NB4 (cell line): ENCODE measurements around the gene GLMP.

ENCODE experiments used
- DNase-seq: peaks from one replicate; pipeline ENCODE4 v3.0.0; 2010; ENCODE audit warnings: low read depth
- H3K4me3 ChIP-seq: one replicate; pipeline ENCODE4 v1.5.1; 2011; ENCODE audit warnings: mild to moderate bottlenecking, low read depth, low read length, moderate library complexity
- CTCF ChIP-seq: IDR thresholded peaks from one replicate; pipeline ENCODE4 v1.5.1; 2012; ENCODE audit warnings: low read depth, low read length
- MAX ChIP-seq: IDR thresholded peaks from 2 replicates; pipeline ENCODE4 v1.6.1; 2011; ENCODE audit warnings: low read depth, low read length
- MYC ChIP-seq: IDR thresholded peaks from 2 replicates; pipeline ENCODE4 v1.6.1; 2011; ENCODE audit warnings: low read depth, low read length
- POLR2A ChIP-seq: IDR thresholded peaks from 2 replicates; pipeline ENCODE4 v1.6.1; 2011; ENCODE audit warnings: mild to moderate bottlenecking; ENCODE audit not compliant: insufficient read length; ENCODE audit errors: extremely low read depth

Gene GLMP

DNA sequence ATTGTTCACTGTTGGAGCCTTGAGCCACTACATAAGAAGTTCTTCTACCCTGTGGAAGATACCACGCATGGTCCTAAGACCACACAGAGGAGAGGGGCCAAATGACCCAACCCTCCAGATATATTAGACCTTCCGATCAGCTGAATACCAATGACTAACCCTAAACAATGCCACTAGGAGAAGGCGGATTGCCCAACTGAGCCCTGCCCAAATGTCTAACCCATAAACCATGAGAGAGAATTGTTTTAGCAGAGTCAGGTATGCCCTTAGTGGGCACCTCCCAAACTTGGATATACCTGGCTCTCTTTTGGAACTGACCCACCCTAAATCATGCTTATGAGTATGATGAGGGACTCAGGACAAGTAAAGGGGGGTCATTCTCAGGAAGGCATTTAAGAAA lies 25.2 kb downstream of the GLMP start:
- no peak for DNase-seq
- H3K4me3 ChIP-seq = no peak overlapping the region
- TF ChIP-seq POLR2A (no peak), MAX (no peak), MYC (no peak), CTCF (no peak)

DNA sequence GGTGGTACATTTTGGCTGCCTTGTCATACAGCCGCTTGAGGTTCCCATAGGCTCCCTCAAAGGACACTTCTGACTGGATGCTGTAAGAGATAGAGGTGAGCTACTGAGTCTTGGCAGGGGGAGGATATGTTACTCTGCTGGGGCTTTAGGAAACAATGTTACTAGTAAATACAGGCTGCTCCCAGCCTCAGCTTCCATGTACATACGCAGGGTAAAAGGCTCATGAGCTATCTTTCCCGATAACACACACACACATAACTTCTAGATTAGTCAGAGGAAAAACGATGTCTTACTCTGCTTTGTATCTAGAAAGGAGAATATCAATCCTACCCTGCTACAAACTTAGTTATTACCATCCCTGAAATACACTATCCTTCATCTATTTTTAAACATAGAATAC lies 27.1 kb downstream of the GLMP start:
- no peak for DNase-seq
- no peak for TF ChIP-seq MAX
- no peak for TF ChIP-seq POLR2A
- no peak for TF ChIP-seq CTCF
- TF ChIP-seq MYC = no peak

DNA sequence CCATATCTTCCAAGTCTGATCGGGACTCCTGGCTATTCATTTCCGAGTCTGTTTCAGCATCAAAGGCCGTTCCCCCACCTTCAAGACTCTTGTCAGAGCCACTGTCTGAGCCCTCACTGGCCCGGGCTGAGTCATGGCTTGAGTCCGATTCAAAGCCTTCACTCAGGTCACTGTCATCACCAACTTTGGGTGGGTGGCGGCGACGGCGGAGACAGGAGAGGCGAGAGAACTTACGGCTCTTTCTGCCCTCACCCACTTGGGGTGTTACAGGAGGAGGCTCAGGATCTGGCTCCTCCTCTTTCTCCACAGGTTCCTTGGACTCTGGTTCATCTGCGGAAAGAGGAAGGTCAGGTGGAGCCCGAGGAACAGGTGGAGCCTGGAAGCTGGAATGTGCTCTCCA lies 29.4 kb downstream of the GLMP start:
- DNase-seq = no peak
- TF ChIP-seq MAX (no peak), CTCF (no peak), MYC (no peak), POLR2A (no peak)

More for the DNA sequence above, 27.1 kb downstream of the GLMP start:
- H3K4me3 ChIP-seq = no peak overlapping the region

DNA sequence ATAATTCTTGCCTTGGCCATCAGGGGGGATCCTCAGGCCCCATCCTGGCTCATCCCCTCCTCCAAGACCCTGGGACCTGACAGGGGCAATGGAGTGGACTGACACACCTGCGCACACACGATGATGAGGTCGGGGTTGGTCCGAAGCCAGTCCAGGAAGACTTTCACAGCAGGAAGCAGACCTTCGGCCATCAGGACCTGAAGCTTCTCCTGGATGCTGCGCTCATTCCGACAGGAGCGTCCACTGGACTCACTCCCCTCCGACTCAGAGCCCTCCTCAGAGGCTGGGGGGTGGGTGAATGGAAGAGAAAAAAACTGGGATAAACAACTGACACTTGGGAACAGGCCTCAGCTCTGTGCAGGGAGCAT lies 32.2 kb downstream of the GLMP start:
- no peak overlapping the region for H3K4me3 ChIP-seq
- TF ChIP-seq MAX (no peak), POLR2A (no peak), MYC (no peak), CTCF (no peak)

More for the DNA sequence above, 29.4 kb downstream of the GLMP start:
- no peak overlapping the region for H3K4me3 ChIP-seq

DNA sequence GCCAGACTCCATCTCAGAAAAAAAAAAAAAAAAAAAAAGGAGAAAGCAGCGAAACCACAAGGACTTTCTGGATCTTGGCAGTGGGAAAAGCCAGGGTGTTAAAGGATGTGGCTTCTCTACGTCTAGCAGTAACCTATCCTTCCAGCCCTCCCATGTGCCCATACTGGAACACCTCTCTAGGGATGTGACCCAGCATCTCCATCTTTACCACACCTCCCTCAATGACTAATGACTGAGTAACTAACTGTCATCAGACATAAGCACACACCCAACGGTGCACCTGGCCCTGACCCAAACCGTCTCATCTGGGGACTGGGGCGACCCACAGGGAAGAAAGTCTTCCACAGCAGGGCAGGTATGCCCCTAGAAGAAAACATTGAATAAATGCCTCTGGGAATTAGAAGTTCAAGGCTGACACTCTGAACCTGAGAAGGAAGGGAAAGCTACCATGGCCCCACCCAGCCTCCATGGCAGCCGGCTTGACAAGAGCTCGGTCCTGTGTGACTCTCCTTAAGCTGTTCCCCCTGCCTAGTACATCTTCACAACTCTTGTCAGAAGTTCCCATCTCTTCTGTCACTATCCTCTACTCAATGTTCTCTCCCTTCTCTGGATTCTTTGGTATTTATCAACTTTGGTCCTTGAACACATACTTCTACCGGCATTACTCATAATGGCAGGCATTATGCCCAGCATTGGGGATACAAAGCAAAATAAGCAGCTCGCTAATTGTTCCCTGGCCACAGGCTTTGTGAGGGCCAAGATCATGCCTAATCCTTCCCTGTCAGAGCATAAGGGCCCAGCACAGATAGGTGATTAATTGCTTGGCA lies 32.8 kb downstream of the GLMP start:
- DNase-seq = no peak
- TF ChIP-seq POLR2A (no peak), MAX (no peak), MYC (no peak), CTCF (no peak)
- H3K4me3 ChIP-seq = no peak overlapping the region

More for the DNA sequence above, 32.2 kb downstream of the GLMP start:
- no peak for DNase-seq
